ENCODE data around the gene UNC13B.

UNC13B gene

DNA sequence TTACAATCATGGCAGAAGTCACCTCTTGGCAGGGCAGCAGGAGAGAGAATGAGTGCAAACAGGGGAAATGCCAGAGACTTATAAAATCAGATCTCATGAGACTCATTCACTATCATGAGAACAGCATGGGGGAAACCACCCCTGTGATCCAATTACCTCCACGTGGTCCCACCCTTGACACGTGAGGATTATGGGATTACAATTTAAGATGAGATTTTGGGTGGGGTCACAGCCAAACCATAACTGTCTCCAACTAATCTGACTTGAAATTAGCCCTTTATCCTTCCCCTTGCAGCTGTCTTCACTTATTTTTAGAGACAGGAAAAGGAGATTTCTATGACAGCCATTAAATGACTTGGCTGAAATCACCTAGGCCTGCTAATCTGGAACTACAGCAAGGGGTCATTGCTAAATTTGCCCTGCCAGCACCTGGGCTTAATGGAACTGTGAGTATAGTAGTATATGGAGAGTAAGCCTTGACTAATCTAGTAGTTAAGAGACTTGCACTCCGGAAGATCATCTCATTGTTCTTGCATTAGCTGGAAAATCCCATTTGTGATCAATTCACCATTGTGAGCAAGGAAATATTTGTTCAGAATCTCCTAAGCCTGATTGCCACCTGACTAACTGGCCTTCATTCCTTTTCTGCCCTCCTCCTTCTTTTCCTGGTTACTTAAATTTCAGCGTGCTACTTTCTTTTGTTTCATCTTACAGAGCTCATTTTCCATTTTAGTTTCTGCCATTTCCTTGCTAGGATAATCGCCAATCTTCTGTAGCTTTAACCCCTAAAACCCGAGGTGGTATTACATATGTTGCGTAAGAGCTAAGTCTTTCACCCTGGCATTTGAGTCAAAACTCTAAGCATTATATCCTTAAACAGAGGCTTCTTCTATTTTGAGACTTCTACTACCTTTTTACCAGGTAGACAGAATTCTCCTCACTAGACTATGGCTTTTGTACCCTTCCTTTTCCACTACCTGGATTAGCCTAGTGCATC lies 262.8 kb downstream of the UNC13B start:
- H3K4me1 ChIP-seq (ENCODE audit: insufficient read depth, low read length) = no peaks in the 10 kb centered on the region
- no peak overlapping the region for H3K4me3 ChIP-seq (ENCODE audit: low read length)
- H3K9me3 ChIP-seq (ENCODE audit: insufficient read depth, low read depth, low read length) = no peaks in the 10 kb centered on the region
- no peak overlapping the region for H3K27ac ChIP-seq (ENCODE audit: low read length)
- no peaks in the 10 kb centered on the region for H3K27me3 ChIP-seq (ENCODE audit: insufficient read depth, low read length)
- no peak overlapping the region for H3K9ac ChIP-seq (ENCODE audit: low read depth, low read length)
- no peaks in the 10 kb centered on the region for H3K36me3 ChIP-seq (ENCODE audit: insufficient read depth, low read depth, low read length)

DNA sequence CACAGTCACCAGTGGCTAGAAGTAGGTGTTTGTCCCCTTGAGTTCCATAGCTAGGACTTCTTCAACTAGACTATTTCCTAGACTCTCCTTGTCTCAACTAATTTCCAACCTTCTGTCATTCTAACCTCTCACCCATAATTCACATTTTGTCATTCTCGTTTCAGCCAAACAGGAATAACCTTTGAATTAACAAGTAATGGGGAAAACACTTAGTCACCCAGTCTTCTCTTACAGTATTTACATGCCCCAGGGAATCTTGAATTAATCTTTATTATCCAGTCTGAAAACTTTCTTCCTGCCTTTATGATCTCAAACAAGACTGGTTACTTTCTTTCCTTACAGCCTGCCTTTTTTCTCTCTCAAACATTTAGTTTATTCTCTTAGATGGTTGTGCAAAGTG lies 264.8 kb downstream of the UNC13B start:
- no peak overlapping the region for H3K9ac ChIP-seq (ENCODE audit: low read depth, low read length)
- H3K4me3 ChIP-seq (ENCODE audit: low read length) = no peak overlapping the region
- no peaks in the 10 kb centered on the region for H3K4me1 ChIP-seq (ENCODE audit: insufficient read depth, low read length)
- H3K9me3 ChIP-seq (ENCODE audit: insufficient read depth, low read depth, low read length) = no peaks in the 10 kb centered on the region
- no peaks in the 10 kb centered on the region for H3K27me3 ChIP-seq (ENCODE audit: insufficient read depth, low read length)
- no peak overlapping the region for H3K27ac ChIP-seq (ENCODE audit: low read length)
- no peaks in the 10 kb centered on the region for H3K36me3 ChIP-seq (ENCODE audit: insufficient read depth, low read depth, low read length)

DNA sequence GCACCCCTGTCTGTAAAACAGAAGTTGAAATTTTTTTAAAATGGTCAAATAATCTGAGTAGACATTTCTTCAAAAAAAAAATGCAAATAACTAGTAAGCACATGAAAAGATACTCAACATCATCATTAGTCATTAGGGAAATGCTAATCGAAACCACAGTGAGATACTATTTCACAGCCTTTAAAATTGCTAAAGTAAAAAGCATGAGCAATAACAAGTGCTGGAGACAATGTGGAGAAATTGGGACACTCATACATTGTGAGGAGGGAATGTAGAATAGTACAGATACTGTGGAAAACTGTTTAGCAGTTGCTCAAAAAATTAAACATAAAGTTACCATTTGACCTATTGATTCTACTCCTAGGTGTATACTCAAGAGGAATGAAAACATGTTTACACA lies 269.7 kb downstream of the UNC13B start:
- Histone ChIP-seq H3K36me3 (ENCODE audit: insufficient read depth, low read depth, low read length) (no peaks in the 10 kb centered on the region), H3K9me3 (ENCODE audit: insufficient read depth, low read depth, low read length) (no peaks in the 10 kb centered on the region), H3K27ac (ENCODE audit: low read length) (no peak overlapping the region), H3K9ac (ENCODE audit: low read depth, low read length) (no peak overlapping the region), H3K4me1 (ENCODE audit: insufficient read depth, low read length) (no peaks in the 10 kb centered on the region), H3K27me3 (ENCODE audit: insufficient read depth, low read length) (no peaks in the 10 kb centered on the region), H3K4me3 (ENCODE audit: low read length) (no peak overlapping the region)

DNA sequence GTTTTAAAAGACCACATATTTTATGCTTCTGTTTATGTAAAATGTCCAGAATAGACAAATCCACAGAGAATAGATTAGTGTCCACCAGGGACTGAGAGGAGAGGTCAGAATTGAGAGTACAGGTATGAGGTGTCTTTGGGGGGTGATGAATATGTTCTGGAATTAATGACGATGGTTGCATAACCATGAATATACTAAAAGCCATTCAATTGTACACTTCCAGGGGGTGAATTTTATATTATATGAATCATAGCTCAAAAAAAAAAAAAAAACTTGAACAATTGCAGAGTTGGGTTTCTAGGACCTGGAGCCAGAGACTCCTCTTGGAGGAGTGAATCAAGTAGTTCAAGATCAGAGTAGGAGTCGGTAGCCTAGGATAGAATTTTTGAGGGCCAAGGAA lies 270.3 kb downstream of the UNC13B start:
- no peaks in the 10 kb centered on the region for H3K9me3 ChIP-seq (ENCODE audit: insufficient read depth, low read depth, low read length)
- no peak overlapping the region for H3K9ac ChIP-seq (ENCODE audit: low read depth, low read length)
- H3K4me3 ChIP-seq (ENCODE audit: low read length) = no peak overlapping the region
- H3K27me3 ChIP-seq (ENCODE audit: insufficient read depth, low read length) = no peaks in the 10 kb centered on the region
- H3K36me3 ChIP-seq (ENCODE audit: insufficient read depth, low read depth, low read length) = no peaks in the 10 kb centered on the region
- H3K4me1 ChIP-seq (ENCODE audit: insufficient read depth, low read length) = no peaks in the 10 kb centered on the region
- H3K27ac ChIP-seq (ENCODE audit: low read length) = no peak overlapping the region

DNA sequence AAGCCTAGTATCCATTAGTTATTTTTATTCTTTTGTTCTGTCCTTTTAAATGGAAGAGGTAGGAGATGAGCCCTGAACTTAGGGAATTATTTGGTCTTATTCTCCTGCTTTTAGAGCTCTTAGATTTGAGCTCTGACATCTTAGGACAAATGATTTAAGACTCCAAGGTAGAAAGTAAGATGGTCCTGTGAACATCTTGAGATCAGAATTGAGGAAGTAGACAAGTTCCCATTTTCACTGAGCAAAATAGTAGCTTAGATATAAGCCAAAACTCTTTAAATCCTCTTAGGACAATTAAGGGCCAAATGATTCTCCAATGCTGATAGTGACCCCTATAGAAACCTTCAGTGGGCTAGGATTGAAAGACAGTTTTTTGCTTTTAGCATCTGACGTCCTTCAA lies 275.1 kb downstream of the UNC13B start:
- Histone ChIP-seq H3K4me1 (ENCODE audit: insufficient read depth, low read length) (no peaks in the 10 kb centered on the region), H3K4me3 (ENCODE audit: low read length) (no peak overlapping the region)

DNA sequence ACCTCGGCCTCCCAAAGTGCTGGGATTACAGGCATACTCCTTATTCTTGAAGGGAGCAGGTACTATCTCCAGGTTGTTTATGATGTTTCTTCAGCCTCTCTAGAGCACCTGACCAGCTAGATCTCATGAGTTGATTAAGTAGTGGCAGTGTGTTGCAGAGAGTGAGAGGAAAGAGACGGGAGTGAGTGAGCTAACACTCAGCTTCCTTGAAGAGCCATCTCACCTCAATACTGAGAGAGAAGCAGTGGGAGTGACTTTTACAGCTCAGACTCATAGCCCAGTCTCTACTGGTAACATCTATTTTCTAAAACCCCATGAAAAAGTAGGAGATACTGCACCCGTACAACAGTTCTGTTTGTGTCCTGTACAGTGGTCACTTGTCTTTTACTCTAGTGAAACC lies 284.2 kb downstream of the UNC13B start:
- H3K27ac ChIP-seq (ENCODE audit: low read length) = no peak overlapping the region
- peaks cover 11% of the 10 kb centered on the region; the same call in 1 of the 2 replicates for H3K27me3 ChIP-seq (ENCODE audit: insufficient read depth, low read length)
- no peaks in the 10 kb centered on the region for H3K36me3 ChIP-seq (ENCODE audit: insufficient read depth, low read depth, low read length)
- H3K4me3 ChIP-seq (ENCODE audit: low read length) = no peak overlapping the region
- no peaks in the 10 kb centered on the region for H3K4me1 ChIP-seq (ENCODE audit: insufficient read depth, low read length)
- H3K9ac ChIP-seq (ENCODE audit: low read depth, low read length) = no peak overlapping the region
- no peaks in the 10 kb centered on the region for H3K9me3 ChIP-seq (ENCODE audit: insufficient read depth, low read depth, low read length)

More for the DNA sequence above, 275.1 kb downstream of the UNC13B start:
- no peaks in the 10 kb centered on the region for H3K36me3 ChIP-seq (ENCODE audit: insufficient read depth, low read depth, low read length)
- no peak overlapping the region for H3K27ac ChIP-seq (ENCODE audit: low read length)
- no peaks in the 10 kb centered on the region for H3K9me3 ChIP-seq (ENCODE audit: insufficient read depth, low read depth, low read length)
- no peaks in the 10 kb centered on the region for H3K27me3 ChIP-seq (ENCODE audit: insufficient read depth, low read length)
- no peak overlapping the region for H3K9ac ChIP-seq (ENCODE audit: low read depth, low read length)

DNA sequence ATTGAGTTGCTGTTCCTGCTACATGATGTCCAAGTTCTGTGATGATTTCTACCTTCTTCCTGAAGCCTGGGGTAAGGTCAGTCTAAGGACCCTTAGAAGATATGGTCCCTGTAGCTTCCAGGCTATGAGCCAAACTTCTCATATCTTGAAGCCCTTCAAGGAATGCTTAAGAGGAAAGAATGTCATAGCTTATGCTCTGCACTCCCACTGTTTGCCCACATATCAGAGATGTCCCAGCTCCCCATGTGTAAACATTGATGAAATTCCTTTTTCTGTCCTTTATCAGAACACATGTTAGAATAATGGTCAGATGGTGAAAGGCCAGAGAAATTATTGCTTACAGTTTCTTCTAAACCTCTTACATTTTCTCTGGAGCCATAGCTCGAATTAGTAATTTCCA lies 286.7 kb downstream of the UNC13B start:
- Histone ChIP-seq H3K27ac (ENCODE audit: low read length) (no peak overlapping the region), H3K9ac (ENCODE audit: low read depth, low read length) (no peak overlapping the region), H3K27me3 (ENCODE audit: insufficient read depth, low read length) (peaks cover 11% of the 10 kb centered on the region; the same call in 1 of the 2 replicates), H3K4me1 (ENCODE audit: insufficient read depth, low read length) (no peaks in the 10 kb centered on the region), H3K9me3 (ENCODE audit: insufficient read depth, low read depth, low read length) (no peaks in the 10 kb centered on the region), H3K36me3 (ENCODE audit: insufficient read depth, low read depth, low read length) (no peaks in the 10 kb centered on the region), H3K4me3 (ENCODE audit: low read length) (no peak overlapping the region)

DNA sequence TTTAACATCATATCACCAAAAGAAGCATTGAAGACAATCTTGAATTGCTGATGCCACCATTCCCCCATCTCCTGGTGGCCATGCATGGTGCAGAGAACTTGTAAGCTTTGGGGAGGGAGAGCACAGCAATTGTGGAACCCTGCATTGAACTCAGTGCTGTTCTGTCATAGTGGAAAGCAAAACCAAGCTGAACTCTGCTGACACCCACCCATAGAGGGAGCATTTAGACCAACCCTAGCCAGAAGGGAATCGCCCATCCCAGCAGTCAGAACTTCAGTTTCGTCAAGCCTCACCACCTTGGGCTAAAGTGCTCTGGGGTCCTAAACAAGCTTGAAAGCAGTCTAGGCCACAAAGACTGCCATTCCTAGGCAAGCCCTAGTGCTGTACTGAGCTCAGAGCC lies 290.7 kb downstream of the UNC13B start:
- Histone ChIP-seq H3K36me3 (ENCODE audit: insufficient read depth, low read depth, low read length) (no peaks in the 10 kb centered on the region), H3K27me3 (ENCODE audit: insufficient read depth, low read length) (peaks cover 7% of the 10 kb centered on the region; the same call in 1 of the 2 replicates), H3K27ac (ENCODE audit: low read length) (no peak overlapping the region), H3K9me3 (ENCODE audit: insufficient read depth, low read depth, low read length) (no peaks in the 10 kb centered on the region), H3K4me1 (ENCODE audit: insufficient read depth, low read length) (no peaks in the 10 kb centered on the region), H3K9ac (ENCODE audit: low read depth, low read length) (no peak overlapping the region), H3K4me3 (ENCODE audit: low read length) (no peak overlapping the region)

DNA sequence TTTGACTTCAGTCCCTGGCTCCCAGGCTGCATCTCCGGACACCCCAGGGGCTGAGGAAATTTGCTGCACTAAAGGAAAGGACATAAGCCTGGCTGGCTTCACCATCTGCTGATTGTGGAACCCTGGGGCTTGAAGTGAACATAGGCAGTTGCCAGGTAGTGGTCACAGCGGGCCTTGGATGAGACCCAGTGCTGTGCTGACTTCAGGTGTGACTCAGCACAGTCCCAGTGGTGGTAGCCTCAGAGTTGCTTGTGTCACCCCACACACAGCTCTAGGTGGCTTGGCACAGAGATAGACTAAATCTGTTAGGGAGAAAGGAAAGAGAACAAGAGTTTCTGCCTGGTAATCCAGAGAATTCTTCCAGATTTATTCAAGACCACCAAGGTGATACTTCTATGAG lies 292.0 kb downstream of the UNC13B start:
- no peaks in the 10 kb centered on the region for H3K4me1 ChIP-seq (ENCODE audit: insufficient read depth, low read length)
- H3K9me3 ChIP-seq (ENCODE audit: insufficient read depth, low read depth, low read length) = no peaks in the 10 kb centered on the region
- H3K9ac ChIP-seq (ENCODE audit: low read depth, low read length) = no peak overlapping the region
- no peaks in the 10 kb centered on the region for H3K27me3 ChIP-seq (ENCODE audit: insufficient read depth, low read length)
- no peaks in the 10 kb centered on the region for H3K36me3 ChIP-seq (ENCODE audit: insufficient read depth, low read depth, low read length)
- H3K27ac ChIP-seq (ENCODE audit: low read length) = no peak overlapping the region
- no peak overlapping the region for H3K4me3 ChIP-seq (ENCODE audit: low read length)

All from iPS-20b (cell line).